ENCODE measurements around the gene COPE.

Gene COPE

GRCh38 chr19:18869781-18870530, 49.2 kb downstream of the COPE start:
- Histone ChIP-seq H3K9me3 (ENCODE audit: insufficient read depth, low read depth, low read length) (no peaks in the 10 kb centered on the region), H3K27ac (ENCODE audit: low read depth, low read length) (no peak overlapping the region), H3K4me3 (ENCODE audit: low read length) (no peak overlapping the region), H3K4me1 (ENCODE audit: insufficient read depth, low read length) (0 out of 2 replicates have a peak, but pooled peaks cover 3% of the 10 kb centered on the region), H3K27me3 (ENCODE audit: insufficient read depth, low read length) (no peaks in the 10 kb centered on the region), H3K36me3 (ENCODE audit: insufficient read depth, low read length) (peaks cover 29% of the 10 kb centered on the region), H3K9ac (ENCODE audit: low read depth, low read length) (no peak overlapping the region)
- WGBS, result 90% methylated on average over 62 of the region's 62 CpGs

- WGBS, result 96% methylated on average over 71 of the region's 71 CpGs
- H3K27me3 ChIP-seq (ENCODE audit: insufficient read depth, low read length), result no peaks in the 10 kb centered on the region
- no peak overlapping the region for H3K9ac ChIP-seq (ENCODE audit: low read depth, low read length)
Observed at GRCh38 chr19:18869023-18869618, 50.1 kb downstream of the COPE start.

GRCh38 chr19:18868380-18869022, 50.7 kb downstream of the COPE start:
- no peak overlapping the region for H3K9ac ChIP-seq (ENCODE audit: low read depth, low read length)
- H3K36me3 ChIP-seq (ENCODE audit: insufficient read depth, low read length), result peaks cover 40% of the 10 kb centered on the region
- no peaks in the 10 kb centered on the region for H3K9me3 ChIP-seq (ENCODE audit: insufficient read depth, low read depth, low read length)
- no peak overlapping the region for H3K4me3 ChIP-seq (ENCODE audit: low read length)
- 0 out of 2 replicates have a peak, but pooled peaks cover 3% of the 10 kb centered on the region for H3K4me1 ChIP-seq (ENCODE audit: insufficient read depth, low read length)
- WGBS, result 97% methylated on average over 77 of the region's 77 CpGs
- H3K27me3 ChIP-seq (ENCODE audit: insufficient read depth, low read length), result no peaks in the 10 kb centered on the region
- H3K27ac ChIP-seq (ENCODE audit: low read depth, low read length), result no peak overlapping the region

More at GRCh38 chr19:18869023-18869618, 50.1 kb downstream of the COPE start:
- no peak overlapping the region for H3K27ac ChIP-seq (ENCODE audit: low read depth, low read length)
- no peak overlapping the region for H3K4me3 ChIP-seq (ENCODE audit: low read length)
- H3K4me1 ChIP-seq (ENCODE audit: insufficient read depth, low read length), result 0 out of 2 replicates have a peak, but pooled peaks cover 3% of the 10 kb centered on the region
- peaks cover 35% of the 10 kb centered on the region for H3K36me3 ChIP-seq (ENCODE audit: insufficient read depth, low read length)
- H3K9me3 ChIP-seq (ENCODE audit: insufficient read depth, low read depth, low read length), result no peaks in the 10 kb centered on the region

- Histone ChIP-seq H3K9me3 (ENCODE audit: insufficient read depth, low read depth, low read length) (no peaks in the 10 kb centered on the region), H3K9ac (ENCODE audit: low read depth, low read length) (no peak overlapping the region), H3K4me3 (ENCODE audit: low read length) (no peak overlapping the region), H3K27ac (ENCODE audit: low read depth, low read length) (no peak overlapping the region), H3K36me3 (ENCODE audit: insufficient read depth, low read length) (peaks cover 48% of the 10 kb centered on the region), H3K27me3 (ENCODE audit: insufficient read depth, low read length) (no peaks in the 10 kb centered on the region), H3K4me1 (ENCODE audit: insufficient read depth, low read length) (0 out of 2 replicates have a peak, but pooled peaks cover 3% of the 10 kb centered on the region)
- 97% methylated on average over 23 of the region's 23 CpGs for WGBS
Observed at GRCh38 chr19:18867751-18868150, 51.4 kb downstream of the COPE start.

GRCh38 chr19:18867199-18867598, 52.0 kb downstream of the COPE start:
- Histone ChIP-seq H3K27ac (ENCODE audit: low read depth, low read length) (no peak overlapping the region), H3K4me1 (ENCODE audit: insufficient read depth, low read length) (0 out of 2 replicates have a peak, but pooled peaks cover 3% of the 10 kb centered on the region), H3K9ac (ENCODE audit: low read depth, low read length) (no peak overlapping the region), H3K36me3 (ENCODE audit: insufficient read depth, low read length) (peaks cover 53% of the 10 kb centered on the region), H3K9me3 (ENCODE audit: insufficient read depth, low read depth, low read length) (no peaks in the 10 kb centered on the region), H3K4me3 (ENCODE audit: low read length) (no peak overlapping the region), H3K27me3 (ENCODE audit: insufficient read depth, low read length) (no peaks in the 10 kb centered on the region)
- 97% methylated on average over 23 of the region's 23 CpGs for WGBS

- H3K27me3 ChIP-seq (ENCODE audit: insufficient read depth, low read length), result no peaks in the 10 kb centered on the region
- no peak overlapping the region for H3K9ac ChIP-seq (ENCODE audit: low read depth, low read length)
- no peaks in the 10 kb centered on the region for H3K9me3 ChIP-seq (ENCODE audit: insufficient read depth, low read depth, low read length)
- H3K4me3 ChIP-seq (ENCODE audit: low read length), result no peak overlapping the region
- no peak overlapping the region for H3K27ac ChIP-seq (ENCODE audit: low read depth, low read length)
- WGBS, result 86% methylated on average over 17 of the region's 17 CpGs
- H3K36me3 ChIP-seq (ENCODE audit: insufficient read depth, low read length), result peaks cover 58% of the 10 kb centered on the region
- 0 out of 2 replicates have a peak, but pooled peaks cover 3% of the 10 kb centered on the region for H3K4me1 ChIP-seq (ENCODE audit: insufficient read depth, low read length)
Observed at GRCh38 chr19:18866800-18867123, 52.4 kb downstream of the COPE start.

GRCh38 chr19:18865973-18866799, 53.0 kb downstream of the COPE start:
- Histone ChIP-seq H3K9me3 (ENCODE audit: insufficient read depth, low read depth, low read length) (no peaks in the 10 kb centered on the region), H3K4me3 (ENCODE audit: low read length) (no peak overlapping the region), H3K9ac (ENCODE audit: low read depth, low read length) (no peak overlapping the region), H3K4me1 (ENCODE audit: insufficient read depth, low read length) (0 out of 2 replicates have a peak, but pooled peaks cover 3% of the 10 kb centered on the region), H3K27me3 (ENCODE audit: insufficient read depth, low read length) (no peaks in the 10 kb centered on the region), H3K27ac (ENCODE audit: low read depth, low read length) (no peak overlapping the region), H3K36me3 (ENCODE audit: insufficient read depth, low read length) (peaks cover 63% of the 10 kb centered on the region)
- 47% methylated on average over 38 of the region's 38 CpGs for WGBS

GRCh38 chr19:18865106-18865972, 53.8 kb downstream of the COPE start:
- H3K36me3 ChIP-seq (ENCODE audit: insufficient read depth, low read length), result peaks cover 72% of the 10 kb centered on the region
- WGBS, result 93% methylated on average over 27 of the region's 27 CpGs

GRCh38 chr19:18863843-18864362, 55.3 kb downstream of the COPE start:
- no peaks in the 10 kb centered on the region for H3K9me3 ChIP-seq (ENCODE audit: insufficient read depth, low read depth, low read length)
- H3K4me1 ChIP-seq (ENCODE audit: insufficient read depth, low read length), result 0 out of 2 replicates have a peak, but pooled peaks cover 3% of the 10 kb centered on the region
- H3K4me3 ChIP-seq (ENCODE audit: low read length), result no peak overlapping the region
- H3K9ac ChIP-seq (ENCODE audit: low read depth, low read length), result no peak overlapping the region
- H3K36me3 ChIP-seq (ENCODE audit: insufficient read depth, low read length), result peaks cover 86% of the 10 kb centered on the region
- 95% methylated on average over 16 of the region's 16 CpGs for WGBS
- H3K27ac ChIP-seq (ENCODE audit: low read depth, low read length), result no peak overlapping the region
- no peaks in the 10 kb centered on the region for H3K27me3 ChIP-seq (ENCODE audit: insufficient read depth, low read length)

More at GRCh38 chr19:18865106-18865972, 53.8 kb downstream of the COPE start:
- H3K4me1 ChIP-seq (ENCODE audit: insufficient read depth, low read length), result 0 out of 2 replicates have a peak, but pooled peaks cover 3% of the 10 kb centered on the region
- H3K27me3 ChIP-seq (ENCODE audit: insufficient read depth, low read length), result no peaks in the 10 kb centered on the region
- no peaks in the 10 kb centered on the region for H3K9me3 ChIP-seq (ENCODE audit: insufficient read depth, low read depth, low read length)
- no peak overlapping the region for H3K4me3 ChIP-seq (ENCODE audit: low read length)
- no peak overlapping the region for H3K27ac ChIP-seq (ENCODE audit: low read depth, low read length)
- H3K9ac ChIP-seq (ENCODE audit: low read depth, low read length), result no peak overlapping the region

Measured in HUES64 (cell line).